Stimulated activated CD4-positive, alpha-beta T cell treated with anti-CD3 and anti-CD28 coated beads, Interleukin-1b, Interleukin-23, amount 100 ng/mL, for 24 hours (primary cell): Measurements from ENCODE around the gene SAMD1.

Experiments used
- DNase-seq, 4 experiments: peaks; one replicate each; pipeline ENCODE4 v3.0.0-alpha.2; 2020; ENCODE audit warnings: low read depth in 4 of 4, low spot score in 1 of 4

The SAMD1 gene

GRCh38 chr19:14090509-14091080 lies at the start of gene SAMD1:
Gene SAMD1 (minus strand): TSS chr19:14090751.
- DNase-seq: peak; percentile 57 to 83 (median 80)

- no peak for DNase-seq
Observed at GRCh38 chr19:14139944-14140343, 49.4 kb upstream of the SAMD1 start.

- DNase-seq: no peak
Observed at GRCh38 chr19:14138576-14139265, 48.2 kb upstream of the SAMD1 start.

GRCh38 chr19:14136509-14137281 lies 46.1 kb upstream of the SAMD1 start, which contains the start of gene ASF1B:
Gene ASF1B (minus strand): TSS chr19:14136589. CDS start chr19:14136456, 133 bp downstream.
- peak; percentile 90 to 97 (median 92) for DNase-seq

- DNase-seq: no peak
Observed at GRCh38 chr19:14135985-14136508, 45.5 kb upstream of the SAMD1 start.

- DNase-seq: no peak
Observed at GRCh38 chr19:14135355-14135754, 44.8 kb upstream of the SAMD1 start.

GRCh38 chr19:14127929-14128509 lies 37.5 kb upstream of the SAMD1 start:
- DNase-seq: no peak

GRCh38 chr19:14127176-14127575 lies 36.6 kb upstream of the SAMD1 start:
- no peak for DNase-seq

GRCh38 chr19:14122924-14123323 lies 32.4 kb upstream of the SAMD1 start:
- no peak for DNase-seq

GRCh38 chr19:14120497-14120780 lies 29.9 kb upstream of the SAMD1 start:
- DNase-seq: no peak

GRCh38 chr19:14119644-14120496 lies 29.3 kb upstream of the SAMD1 start:
- DNase-seq: no peak

GRCh38 chr19:14119146-14119545 lies 28.6 kb upstream of the SAMD1 start:
- no peak for DNase-seq

- DNase-seq: peak in 2 of 4 experiments; percentile 10 to 14
Observed at GRCh38 chr19:14118165-14119051, 27.9 kb upstream of the SAMD1 start.

GRCh38 chr19:14117668-14118164 lies 27.2 kb upstream of the SAMD1 start, which contains the start of gene PRKACA:
Gene PRKACA (minus strand): TSS chr19:14117762. CDS start chr19:14117547, 215 bp downstream.
- DNase-seq: peak; percentile 88 to 98 (median 96)

- no peak for DNase-seq
Observed at GRCh38 chr19:14116918-14117578, 26.5 kb upstream of the SAMD1 start.

- no peak for DNase-seq
Observed at GRCh38 chr19:14116525-14116917, 26.0 kb upstream of the SAMD1 start.

GRCh38 chr19:14115756-14116155 lies 25.2 kb upstream of the SAMD1 start:
- DNase-seq: no peak

- DNase-seq: peak in 1 of 4 experiments; percentile 32
Observed at GRCh38 chr19:14114854-14115253, 24.3 kb upstream of the SAMD1 start.

GRCh38 chr19:14114439-14114838 lies 23.9 kb upstream of the SAMD1 start:
- DNase-seq: no peak
